ENCODE results near the gene C2.

The C2 gene

DNA sequence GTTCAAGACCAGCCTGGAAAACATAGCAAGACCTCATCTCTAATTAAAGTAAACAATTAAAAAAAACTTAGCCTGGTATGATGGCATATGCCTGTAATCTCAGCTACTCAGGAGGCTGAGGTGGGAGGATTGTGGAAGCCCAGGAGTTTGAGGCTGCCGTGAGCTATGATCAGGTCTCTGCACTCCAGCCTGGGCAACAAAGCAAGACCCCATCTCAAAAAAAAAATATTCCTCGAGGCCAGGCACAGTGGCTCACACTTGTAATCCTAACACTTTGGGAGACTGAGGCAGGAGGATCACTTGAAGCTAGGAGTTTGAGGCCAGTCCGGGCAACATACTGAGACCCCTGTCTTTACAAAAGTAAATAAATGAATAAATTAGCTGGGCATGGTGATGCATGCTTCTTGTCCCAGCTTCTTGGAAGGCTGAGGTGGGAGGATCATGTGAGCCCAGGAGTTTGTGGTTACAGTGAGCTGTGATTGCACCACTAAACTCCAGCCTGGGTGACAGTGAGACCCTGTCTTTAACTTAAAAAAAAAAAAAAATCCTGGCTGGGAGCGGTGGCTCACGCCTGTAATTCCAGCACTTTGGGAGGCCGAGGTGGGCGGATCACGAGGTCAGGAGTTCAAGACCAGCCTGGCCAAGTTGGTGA is 9.3 kb upstream of the C2 start:
- no peak for DNase-seq
- H3K27me3 ChIP-seq = no peaks in the 10 kb centered on the region
- H3K4me3 ChIP-seq (ENCODE audit: low read depth, low read length) = no peak overlapping the region
- no peaks in the 10 kb centered on the region for H3K4me1 ChIP-seq
- TF ChIP-seq, protein P1, sequence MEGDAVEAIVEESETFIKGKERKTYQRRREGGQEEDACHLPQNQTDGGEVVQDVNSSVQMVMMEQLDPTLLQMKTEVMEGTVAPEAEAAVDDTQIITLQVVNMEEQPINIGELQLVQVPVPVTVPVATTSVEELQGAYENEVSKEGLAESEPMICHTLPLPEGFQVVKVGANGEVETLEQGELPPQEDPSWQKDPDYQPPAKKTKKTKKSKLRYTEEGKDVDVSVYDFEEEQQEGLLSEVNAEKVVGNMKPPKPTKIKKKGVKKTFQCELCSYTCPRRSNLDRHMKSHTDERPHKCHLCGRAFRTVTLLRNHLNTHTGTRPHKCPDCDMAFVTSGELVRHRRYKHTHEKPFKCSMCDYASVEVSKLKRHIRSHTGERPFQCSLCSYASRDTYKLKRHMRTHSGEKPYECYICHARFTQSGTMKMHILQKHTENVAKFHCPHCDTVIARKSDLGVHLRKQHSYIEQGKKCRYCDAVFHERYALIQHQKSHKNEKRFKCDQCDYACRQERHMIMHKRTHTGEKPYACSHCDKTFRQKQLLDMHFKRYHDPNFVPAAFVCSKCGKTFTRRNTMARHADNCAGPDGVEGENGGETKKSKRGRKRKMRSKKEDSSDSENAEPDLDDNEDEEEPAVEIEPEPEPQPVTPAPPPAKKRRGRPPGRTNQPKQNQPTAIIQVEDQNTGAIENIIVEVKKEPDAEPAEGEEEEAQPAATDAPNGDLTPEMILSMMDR (IDR thresholded peaks at IDR 0.05; ENCODE audit: low read depth, low read length) = no peak
- H3K36me3 ChIP-seq = no peaks in the 10 kb centered on the region
- no peaks in the 10 kb centered on the region for H3K9me3 ChIP-seq

DNA sequence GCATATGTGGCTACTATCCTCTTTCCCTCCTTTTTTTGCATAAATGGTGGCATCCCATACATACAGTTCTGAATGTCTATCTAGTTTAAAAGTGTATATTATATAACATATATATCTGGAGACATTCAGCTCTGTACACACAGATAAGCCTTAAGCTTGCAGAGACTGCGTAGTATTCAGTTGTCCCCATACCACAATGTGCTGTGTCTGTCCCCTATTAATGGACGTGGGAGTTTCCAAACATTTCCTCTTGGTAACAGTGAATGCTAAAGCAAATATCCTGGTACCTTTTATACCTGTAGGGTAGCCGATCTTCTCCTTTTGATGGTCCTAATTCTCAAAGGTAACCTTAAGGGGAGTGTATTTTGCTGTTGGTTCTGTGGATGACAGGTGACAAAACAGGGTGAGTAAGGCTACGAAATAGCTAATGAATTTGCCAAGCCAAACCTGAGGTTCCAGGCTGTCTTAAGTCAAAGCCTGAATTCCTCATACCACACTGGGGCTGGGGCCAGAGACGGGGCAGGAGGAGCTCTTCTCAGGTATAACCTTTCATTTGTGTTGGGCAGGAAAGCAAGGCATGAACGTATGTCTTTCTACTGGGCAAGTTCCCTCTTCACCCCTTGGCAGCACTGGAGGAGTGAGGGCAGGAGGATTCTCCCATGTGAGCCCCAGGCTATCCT is 7.8 kb upstream of the C2 start:
- no peaks in the 10 kb centered on the region for H3K27me3 ChIP-seq
- no peaks in the 10 kb centered on the region for H3K4me1 ChIP-seq
- DNase-seq = no peak

DNA sequence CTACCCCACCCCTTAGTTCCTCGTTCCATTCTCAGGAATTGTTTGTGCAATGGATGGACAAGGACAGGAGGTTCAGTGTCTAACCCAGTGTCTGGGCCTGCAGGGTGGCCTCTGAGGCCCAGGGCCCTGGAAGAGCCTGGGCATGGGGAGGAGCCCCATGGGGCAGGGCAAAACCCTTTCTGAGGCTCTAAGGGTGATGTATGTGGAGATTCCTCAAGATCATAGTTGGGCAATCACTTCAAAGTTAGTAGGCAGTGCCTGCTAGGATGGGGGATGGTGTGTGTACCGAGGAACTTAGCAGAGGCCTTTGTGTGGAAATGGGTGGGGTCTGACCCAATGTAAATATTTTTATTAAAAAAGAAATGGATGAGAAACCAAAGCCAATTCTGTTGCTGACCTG is 6.7 kb upstream of the C2 start:
- Histone ChIP-seq H3K4me1 (no peaks in the 10 kb centered on the region), H3K27me3 (no peaks in the 10 kb centered on the region), H3K36me3 (no peaks in the 10 kb centered on the region), H3K9me3 (no peaks in the 10 kb centered on the region), H3K4me3 (ENCODE audit: low read depth, low read length) (no peak overlapping the region)
- TF ChIP-seq, protein P1 (IDR thresholded peaks at IDR 0.05; ENCODE audit: low read depth, low read length) = no peak
- DNase-seq = no peak

More for the DNA sequence above, 7.8 kb upstream of the C2 start:
- Histone ChIP-seq H3K4me3 (ENCODE audit: low read depth, low read length) (no peak overlapping the region), H3K9me3 (no peaks in the 10 kb centered on the region), H3K36me3 (no peaks in the 10 kb centered on the region)
- TF ChIP-seq, protein P1 (IDR thresholded peaks at IDR 0.05; ENCODE audit: low read depth, low read length) = no peak

DNA sequence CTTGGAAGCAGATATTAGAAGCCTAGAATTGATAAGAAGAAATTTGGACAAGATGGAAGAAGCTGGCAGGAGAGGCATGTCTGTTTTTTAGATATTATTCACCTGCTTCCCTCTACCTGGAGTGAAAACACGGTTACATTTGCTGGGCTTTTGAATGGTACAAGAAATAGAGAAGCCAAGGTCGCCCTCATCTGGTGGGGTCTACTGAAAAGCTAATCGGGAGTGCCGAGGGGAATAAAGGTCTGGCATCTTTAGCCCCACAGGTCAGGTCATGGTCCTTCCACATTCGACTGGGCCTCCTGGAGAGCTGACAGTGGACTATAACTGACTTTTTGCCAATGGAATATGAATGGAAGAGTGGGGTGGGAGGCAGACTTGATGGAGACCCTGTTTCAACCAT is 4.6 kb upstream of the C2 start:
- H3K9me3 ChIP-seq = no peaks in the 10 kb centered on the region
- no peaks in the 10 kb centered on the region for H3K4me1 ChIP-seq
- H3K4me3 ChIP-seq (ENCODE audit: low read depth, low read length) = no peak overlapping the region
- no peaks in the 10 kb centered on the region for H3K36me3 ChIP-seq
- TF ChIP-seq, protein P1 (IDR thresholded peaks at IDR 0.05; ENCODE audit: low read depth, low read length) = peak; percentile 37
- no peaks in the 10 kb centered on the region for H3K27me3 ChIP-seq
- DNase-seq = no peak

DNA sequence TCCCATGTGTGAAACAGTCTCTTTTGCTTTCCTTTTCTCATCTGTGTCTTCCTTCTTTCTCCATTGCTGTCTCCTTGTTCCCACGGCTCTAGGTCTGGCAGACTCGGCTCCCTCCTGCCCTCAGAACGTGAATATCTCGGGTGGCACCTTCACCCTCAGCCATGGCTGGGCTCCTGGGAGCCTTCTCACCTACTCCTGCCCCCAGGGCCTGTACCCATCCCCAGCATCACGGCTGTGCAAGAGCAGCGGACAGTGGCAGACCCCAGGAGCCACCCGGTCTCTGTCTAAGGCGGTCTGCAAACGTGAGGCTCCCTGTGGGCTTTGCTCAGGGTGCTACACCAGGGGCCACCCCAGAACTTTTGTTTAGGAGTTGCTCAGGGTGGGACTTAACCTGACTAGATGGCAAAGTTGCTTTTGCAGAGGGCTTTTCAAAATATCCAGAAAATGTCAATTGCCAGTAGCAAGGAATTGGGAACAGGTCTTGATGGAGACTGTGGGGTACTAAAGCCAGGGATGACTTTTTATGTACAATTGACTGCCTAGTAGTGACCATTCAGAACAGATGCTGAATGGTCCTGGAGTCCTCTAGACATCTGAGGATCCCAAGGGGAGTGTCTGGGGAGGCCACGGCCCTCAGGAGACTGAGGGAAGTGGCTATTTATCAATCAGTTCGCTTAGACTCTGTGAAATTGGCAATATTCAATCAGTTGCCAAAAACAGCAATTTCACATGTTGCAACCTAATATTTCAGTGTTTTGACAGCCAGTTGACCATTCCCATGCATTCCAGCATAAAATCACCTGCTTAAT is 550 bp downstream of the C2 start:
- Histone ChIP-seq H3K27me3 (no peaks in the 10 kb centered on the region), H3K36me3 (no peaks in the 10 kb centered on the region), H3K4me1 (no peaks in the 10 kb centered on the region), H3K4me3 (ENCODE audit: low read depth, low read length) (no peak overlapping the region), H3K9me3 (no peaks in the 10 kb centered on the region; the same call in 1 of the 2 replicates)
- TF ChIP-seq, protein P1 (IDR thresholded peaks at IDR 0.05; ENCODE audit: low read depth, low read length) = no peak
- DNase-seq = no peak

DNA sequence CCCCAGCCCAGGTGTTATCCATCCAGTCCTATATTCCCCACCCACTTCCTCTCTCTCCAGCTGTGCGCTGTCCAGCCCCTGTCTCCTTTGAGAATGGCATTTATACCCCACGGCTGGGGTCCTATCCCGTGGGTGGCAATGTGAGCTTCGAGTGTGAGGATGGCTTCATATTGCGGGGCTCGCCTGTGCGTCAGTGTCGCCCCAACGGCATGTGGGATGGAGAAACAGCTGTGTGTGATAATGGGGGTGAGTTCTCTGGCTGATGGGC is 1.1 kb downstream of the C2 start:
- H3K4me1 ChIP-seq = no peaks in the 10 kb centered on the region
- no peak overlapping the region for H3K4me3 ChIP-seq (ENCODE audit: low read depth, low read length)
- H3K27me3 ChIP-seq = no peaks in the 10 kb centered on the region
- H3K9me3 ChIP-seq = no peaks in the 10 kb centered on the region; the same call in 1 of the 2 replicates
- H3K36me3 ChIP-seq = no peaks in the 10 kb centered on the region
- DNase-seq = no peak
- TF ChIP-seq, protein P1 (IDR thresholded peaks at IDR 0.05; ENCODE audit: low read depth, low read length) = no peak
